CD4-positive, CD25-positive, alpha-beta regulatory T cell (primary cell): Measurements from ENCODE around the gene FEZF2. TPM values are rescaled to one million over a fixed set of nuclear protein-coding genes. Genes with fewer than 3 reads are reported as not detected.

ENCODE experiments used
- ATAC-seq, 2 donors: fragments of 150-1000 bp; cut with Tn5 transposase; one replicate each; pipeline ENCODE4 v1.10.0; 2021; ENCODE audit warnings: low read depth in 2 of 2, moderate number of reproducible peaks in 2 of 2, moderate library complexity in 1 of 2
- DNase-seq, 3 donors: peaks; one replicate each; pipeline versions ENCODE4 v3.0.0 to v3.0.0-alpha.2; 2012 to 2022; ENCODE audit warnings: mixed read lengths in 1 of 3
- H3K27ac ChIP-seq: one replicate; pipeline ENCODE4 v1.7.0; 2013; ENCODE audit warnings: mild to moderate bottlenecking, low read length; ENCODE audit not compliant: insufficient read depth, poor library complexity, severe bottlenecking
- H3K27me3 ChIP-seq: one replicate; pipeline ENCODE4 v1.7.0; 2013; ENCODE audit warnings: low read length; ENCODE audit not compliant: control insufficient read depth, insufficient read depth
- H3K36me3 ChIP-seq: one replicate; pipeline ENCODE4 v1.7.0; 2013; ENCODE audit warnings: mild to moderate bottlenecking, low read length, moderate library complexity; ENCODE audit not compliant: control insufficient read depth, insufficient read depth
- H3K4me1 ChIP-seq: 2 replicates; pipeline ENCODE4 v1.7.0; 2013; ENCODE audit warnings: mild to moderate bottlenecking, low read length; ENCODE audit not compliant: insufficient read depth, control insufficient read depth, poor library complexity, severe bottlenecking
- H3K4me3 ChIP-seq: one replicate; pipeline ENCODE4 v1.7.0; 2013; ENCODE audit warnings: low read depth, mild to moderate bottlenecking, low read length, moderate library complexity
- H3K9me3 ChIP-seq, 2 experiments: 1 replicate in 1 of 2; 2 replicates in 1 of 2; pipeline ENCODE4 v1.7.0; 2013; ENCODE audit warnings: low read length in 2 of 2, mild to moderate bottlenecking in 1 of 2, moderate library complexity in 1 of 2; ENCODE audit not compliant: control insufficient read depth in 2 of 2
- H3K27ac Mint-ChIP-seq, 3 donors: one replicate each; pipeline ENCODE4 v1.8.0; 2020 to 2022; ENCODE audit warnings: mild to moderate bottlenecking in 3 of 3, mixed read lengths in 3 of 3, moderate library complexity in 2 of 3
- H3K27me3 Mint-ChIP-seq: one replicate; pipeline ENCODE4 v1.8.0; 2022; ENCODE audit warnings: mild to moderate bottlenecking, mixed read lengths
- H3K36me3 Mint-ChIP-seq: one replicate; pipeline ENCODE4 v1.8.0; 2020; ENCODE audit warnings: mixed read lengths
- H3K4me1 Mint-ChIP-seq, 4 donors: one replicate each; pipeline ENCODE4 v1.8.0; 2020 to 2022; ENCODE audit warnings: mixed read lengths in 4 of 4, mild to moderate bottlenecking in 1 of 4
- H3K4me3 Mint-ChIP-seq, 4 donors: one replicate each; pipeline ENCODE4 v1.8.0; 2020 to 2022; ENCODE audit warnings: mild to moderate bottlenecking in 4 of 4, mixed read lengths in 4 of 4, moderate library complexity in 3 of 4
- H3K9me3 Mint-ChIP-seq, 7 donors: one replicate each; pipeline ENCODE4 v1.8.0; 2020 to 2022; ENCODE audit warnings: mixed read lengths in 7 of 7, mild to moderate bottlenecking in 3 of 7, moderate library complexity in 2 of 7
- polyA plus RNA-seq, 4 donors: library from polyadenylated mRNA; unstranded; fragments of 300-500 nt; fragmentation: Illumina TruSeq; gene quantifications; one replicate each; pipeline ENCODE4 v1.2.3, GENCODE V29; 2021
- total RNA-seq: library from RNA; stranded (reverse); gene quantifications from one replicate; pipeline ENCODE4 v1.2.3, GENCODE V29; 2022

The FEZF2 gene
- total and polyA plus RNA-seq, 5 donors from 2014 or later, result not detected

GRCh38 chr3:62405135-62405534 lies 31.8 kb upstream of the FEZF2 start:
- H3K27ac Mint-ChIP-seq, result no peak overlapping the region
- DNase-seq (no peak), ATAC-seq (no peak)
- no peak overlapping the region for H3K4me3 ChIP-seq
- H3K4me1 ChIP-seq, result no peaks in the 10 kb centered on the region
- H3K27ac ChIP-seq, result no peak overlapping the region
- no peaks in the 10 kb centered on the region for H3K36me3 Mint-ChIP-seq
- no peaks in the 10 kb centered on the region for H3K9me3 ChIP-seq
- no peaks in the 10 kb centered on the region for H3K27me3 Mint-ChIP-seq
- no peaks in the 10 kb centered on the region for H3K4me1 Mint-ChIP-seq
- H3K27me3 ChIP-seq, result no peaks in the 10 kb centered on the region
- no peaks in the 10 kb centered on the region for H3K36me3 ChIP-seq
- H3K4me3 Mint-ChIP-seq, result no peak overlapping the region
- peaks cover 0 to 1% (median 0%) of the 10 kb centered on the region in 7 donors for H3K9me3 Mint-ChIP-seq

GRCh38 chr3:62404321-62404720 lies 31.0 kb upstream of the FEZF2 start:
- H3K27me3 ChIP-seq, result no peaks in the 10 kb centered on the region
- H3K4me3 ChIP-seq, result no peak overlapping the region
- no peak overlapping the region for H3K27ac Mint-ChIP-seq
- DNase-seq (no peak), ATAC-seq (no peak)
- no peaks in the 10 kb centered on the region for H3K4me1 ChIP-seq
- no peaks in the 10 kb centered on the region for H3K36me3 Mint-ChIP-seq
- peaks cover 8% of the 10 kb centered on the region for H3K27me3 Mint-ChIP-seq
- H3K9me3 ChIP-seq, result no peaks in the 10 kb centered on the region
- H3K9me3 Mint-ChIP-seq, result peaks cover 0 to 1% (median 0%) of the 10 kb centered on the region in 7 donors
- no peak overlapping the region for H3K4me3 Mint-ChIP-seq
- H3K4me1 Mint-ChIP-seq, result no peaks in the 10 kb centered on the region
- H3K36me3 ChIP-seq, result no peaks in the 10 kb centered on the region
- H3K27ac ChIP-seq, result no peak overlapping the region

- Mint-ChIP-seq H3K27me3 (peaks cover 8% of the 10 kb centered on the region), H3K36me3 (no peaks in the 10 kb centered on the region), H3K4me3 (no peak overlapping the region), H3K4me1 (no peaks in the 10 kb centered on the region), H3K9me3 (peaks cover 0 to 1% (median 0%) of the 10 kb centered on the region in 7 donors), H3K27ac (no peak overlapping the region)
- no peak for ATAC-seq
- DNase-seq, result no peak
- no peak overlapping the region for H3K4me3 ChIP-seq
- no peaks in the 10 kb centered on the region for H3K36me3 ChIP-seq
- no peaks in the 10 kb centered on the region for H3K9me3 ChIP-seq
- no peaks in the 10 kb centered on the region for H3K4me1 ChIP-seq
- H3K27me3 ChIP-seq, result no peaks in the 10 kb centered on the region
- H3K27ac ChIP-seq, result no peak overlapping the region
These were observed 30.4 kb upstream of the FEZF2 start for GRCh38 chr3:62403765-62404164.

- H3K9me3 ChIP-seq, result no peaks in the 10 kb centered on the region
- ATAC-seq (no peak), DNase-seq (no peak)
- Mint-ChIP-seq H3K4me3 (no peak overlapping the region), H3K9me3 (peaks cover 0 to 10% (median 3%) of the 10 kb centered on the region in 7 donors), H3K4me1 (no peaks in the 10 kb centered on the region), H3K36me3 (no peaks in the 10 kb centered on the region), H3K27ac (no peak overlapping the region), H3K27me3 (no peaks in the 10 kb centered on the region)
- no peaks in the 10 kb centered on the region for H3K27me3 ChIP-seq
- no peak overlapping the region for H3K27ac ChIP-seq
- no peaks in the 10 kb centered on the region for H3K36me3 ChIP-seq
- H3K4me3 ChIP-seq, result no peak overlapping the region
- H3K4me1 ChIP-seq, result no peaks in the 10 kb centered on the region
These were observed 19.4 kb upstream of the FEZF2 start for GRCh38 chr3:62392626-62393292.

GRCh38 chr3:62387251-62387650 lies 13.9 kb upstream of the FEZF2 start:
- no peak for DNase-seq
- Mint-ChIP-seq H3K9me3 (peaks cover 0 to 7% (median 0%) of the 10 kb centered on the region in 7 donors), H3K27ac (no peak overlapping the region), H3K4me3 (no peak overlapping the region), H3K4me1 (no peaks in the 10 kb centered on the region), H3K27me3 (no peaks in the 10 kb centered on the region), H3K36me3 (no peaks in the 10 kb centered on the region)
- H3K27me3 ChIP-seq, result no peaks in the 10 kb centered on the region
- H3K9me3 ChIP-seq, result no peaks in the 10 kb centered on the region
- no peaks in the 10 kb centered on the region for H3K4me1 ChIP-seq
- no peak for ATAC-seq
- no peak overlapping the region for H3K4me3 ChIP-seq
- no peaks in the 10 kb centered on the region for H3K36me3 ChIP-seq
- H3K27ac ChIP-seq, result no peak overlapping the region

GRCh38 chr3:62379321-62379798 lies 6.0 kb upstream of the FEZF2 start:
- Histone ChIP-seq H3K27ac (no peak overlapping the region), H3K36me3 (no peaks in the 10 kb centered on the region), H3K27me3 (peaks cover 37% of the 10 kb centered on the region), H3K4me3 (no peak overlapping the region), H3K4me1 (no peaks in the 10 kb centered on the region), H3K9me3 (no peaks in the 10 kb centered on the region)
- H3K27me3 Mint-ChIP-seq, result peaks cover 63% of the 10 kb centered on the region
- H3K27ac Mint-ChIP-seq, result no peak overlapping the region
- ATAC-seq (no peak), DNase-seq (no peak)
- no peak overlapping the region for H3K4me3 Mint-ChIP-seq
- H3K4me1 Mint-ChIP-seq, result peaks cover 0 to 10% (median 4%) of the 10 kb centered on the region in 4 donors
- H3K9me3 Mint-ChIP-seq, result peaks cover 0 to 7% (median 2%) of the 10 kb centered on the region in 7 donors
- H3K36me3 Mint-ChIP-seq, result no peaks in the 10 kb centered on the region

- peaks cover 0 to 10% (median 7%) of the 10 kb centered on the region in 4 donors for H3K4me1 Mint-ChIP-seq
- no peak overlapping the region for H3K4me3 ChIP-seq
- H3K27ac Mint-ChIP-seq, result no peak overlapping the region
- no peaks in the 10 kb centered on the region for H3K9me3 ChIP-seq
- H3K27me3 ChIP-seq, result peaks cover 37% of the 10 kb centered on the region
- no peaks in the 10 kb centered on the region for H3K36me3 Mint-ChIP-seq
- peaks cover 67% of the 10 kb centered on the region for H3K27me3 Mint-ChIP-seq
- ATAC-seq, result no peak
- H3K27ac ChIP-seq, result no peak overlapping the region
- peaks cover 0 to 7% (median 2%) of the 10 kb centered on the region in 7 donors for H3K9me3 Mint-ChIP-seq
- H3K4me1 ChIP-seq, result no peaks in the 10 kb centered on the region
- no peaks in the 10 kb centered on the region for H3K36me3 ChIP-seq
- DNase-seq, result no peak
- no peak overlapping the region for H3K4me3 Mint-ChIP-seq
These were observed 5.6 kb upstream of the FEZF2 start for GRCh38 chr3:62378921-62379320.

GRCh38 chr3:62378311-62378789 lies 5.0 kb upstream of the FEZF2 start:
- peaks cover 0 to 6% (median 1%) of the 10 kb centered on the region in 7 donors for H3K9me3 Mint-ChIP-seq
- Histone ChIP-seq H3K4me1 (no peaks in the 10 kb centered on the region), H3K27ac (no peak overlapping the region), H3K4me3 (no peak overlapping the region), H3K27me3 (peaks cover 37% of the 10 kb centered on the region), H3K36me3 (no peaks in the 10 kb centered on the region), H3K9me3 (no peaks in the 10 kb centered on the region)
- H3K27me3 Mint-ChIP-seq, result peaks cover 71% of the 10 kb centered on the region
- no peak overlapping the region for H3K27ac Mint-ChIP-seq
- H3K4me3 Mint-ChIP-seq, result no peak overlapping the region
- no peak for DNase-seq
- H3K4me1 Mint-ChIP-seq, result peaks cover 0 to 10% (median 7%) of the 10 kb centered on the region in 4 donors
- no peaks in the 10 kb centered on the region for H3K36me3 Mint-ChIP-seq
- no peak for ATAC-seq
